K562 (cell line): ENCODE results near the gene PEDS1. TPM values are rescaled to one million over a fixed set of nuclear protein-coding genes. Genes with fewer than 3 reads are reported as not detected.
A peak's percentile ranks its signal among the peaks of the same experiment; 100 is the strongest.

ENCODE experiments used
- ATAC-seq: fragments of 200-7000 bp; cut with Tn5 transposase; 3 replicates; pipeline ENCODE4 v1.9.1; 2020; ENCODE audit warnings: moderate library complexity
- BruUV-seq: library from RNA; stranded (reverse); fragments of 400-500 nt; replicated peaks from 2 replicates; lab custom pipeline; 2021; lab: Mats Ljungman, UMichigan
- CTCF ChIA-PET: fragments of 300-600 bp; formaldehyde crosslinking; extraction: SDS; loops from one replicate; lab custom pipeline; 2021; ENCODE audit warnings: low intra/inter-chr PET ratio; lab: Yijun Ruan, JAX
- POLR2A ChIA-PET: fragments of 300-600, 350-650 bp; sonication (Branson Sonifier 250); formaldehyde crosslinking; extraction: SDS; loops from one replicate; lab custom pipeline; 2021; ENCODE audit warnings: antibody characterized with exemption, inconsistent platforms; lab: Yijun Ruan, JAX
- DNase-seq, 4 experiments: peaks; one replicate each; pipeline versions ENCODE4 v3.0.0 to v3.0.0-alpha.2; 2011 to 2018; ENCODE audit warnings: low spot score in 3 of 4, mixed read lengths in 3 of 4; ENCODE audit errors: extremely low read depth in 1 of 4
- FAIRE-seq: peaks from 2 replicates; lab custom pipeline; 2011; peaks lifted over from hg19 to GRCh38; lab: Jason Lieb, UNC
- H2AFZ ChIP-seq: 2 replicates; pipeline ENCODE4 v1.6.0; 2011; ENCODE audit warnings: low read depth, low read length, control low read depth, inconsistent platforms
- H3K27ac ChIP-seq: fragments of 200-600 bp; 3 replicates; pipeline ENCODE4 v1.8.0; 2011; ENCODE audit warnings: low read depth, mild to moderate bottlenecking, control low read depth, inconsistent platforms, low read length, moderate library complexity, mixed read lengths; ENCODE audit errors: extremely low read depth
- H3K27me3 ChIP-seq, 2 experiments: fragments of 300-600 bp in 1 of 2; 2 replicates in 1 of 2; 3 replicates in 1 of 2; pipeline versions ENCODE4 v1.6.0 to v1.8.0; 2011; ENCODE audit warnings: inconsistent platforms in 2 of 2, low read length in 2 of 2, mild to moderate bottlenecking in 1 of 2, mixed read lengths in 1 of 2, moderate library complexity in 1 of 2; ENCODE audit not compliant: control insufficient read depth in 2 of 2, insufficient read depth in 2 of 2
- H3K36me3 ChIP-seq: fragments of 300-600 bp; 3 replicates; pipeline ENCODE4 v1.8.0; 2011; ENCODE audit warnings: mild to moderate bottlenecking, low read length, inconsistent platforms; ENCODE audit not compliant: control insufficient read depth, insufficient read depth
- H3K4me1 ChIP-seq, 2 experiments: fragments of 200-600 bp in 1 of 2; replicated peaks in 1 of 2; 2 replicates in 1 of 2; 3 replicates in 1 of 2; pipeline versions ENCODE4 v1.5.1 to v1.8.0; 2011; ENCODE audit warnings: inconsistent platforms in 2 of 2, low read length in 2 of 2, mild to moderate bottlenecking in 1 of 2, mixed read lengths in 1 of 2, moderate library complexity in 1 of 2; ENCODE audit not compliant: control insufficient read depth in 2 of 2, insufficient read depth in 2 of 2
- H3K4me2 ChIP-seq: 2 replicates; pipeline ENCODE4 v1.6.1; 2011; ENCODE audit warnings: low read length, control low read depth, inconsistent platforms, mixed read lengths; ENCODE audit not compliant: insufficient read depth
- H3K4me3 ChIP-seq: fragments of 200-600 bp; sonication (generic), shearing (Covaris generic); 2 replicates; pipeline ENCODE4 v1.5.1; 2016; ENCODE audit warnings: control low read depth, inconsistent platforms
- H3K79me2 ChIP-seq: fragments of 200-600 bp; 3 replicates; pipeline ENCODE4 v1.8.0; 2011; ENCODE audit warnings: low read length, inconsistent platforms; ENCODE audit not compliant: control insufficient read depth, insufficient read depth
- H3K9ac ChIP-seq, 2 experiments: 2 replicates each; pipeline versions ENCODE4 v1.6.0 to v1.6.1; 2011; ENCODE audit warnings: low read depth in 2 of 2, low read length in 2 of 2, control low read depth in 1 of 2, inconsistent platforms in 1 of 2, mild to moderate bottlenecking in 1 of 2, mixed read lengths in 1 of 2; ENCODE audit not compliant: insufficient read depth in 1 of 2
- H3K9me1 ChIP-seq: one replicate; pipeline ENCODE4 v1.6.0; 2011; ENCODE audit warnings: inconsistent platforms, mild to moderate bottlenecking, low read length, moderate library complexity; ENCODE audit not compliant: control insufficient read depth, insufficient read depth
- H3K9me3 ChIP-seq: replicated peaks from 2 replicates; pipeline ENCODE4 v1.5.1; 2011; ENCODE audit warnings: low read depth, low read length, inconsistent platforms; ENCODE audit not compliant: control insufficient read depth, insufficient read depth
- H4K20me1 ChIP-seq: replicated peaks from 2 replicates; pipeline ENCODE4 v1.6.1; 2011; ENCODE audit warnings: low read length, inconsistent platforms, mixed read lengths; ENCODE audit not compliant: control insufficient read depth, insufficient read depth
- POLR2G ChIP-seq: fragments of 200-400 bp; formaldehyde crosslinking; IDR thresholded peaks from 2 replicates; pipeline ENCODE4 v1.6.1; 2017; ENCODE audit warnings: low read depth, mild to moderate bottlenecking, antibody characterized with exemption, low read length, moderate library complexity
- WGBS: fragments of 100-300 bp; shearing (Covaris generic); methylation state at CpG from one replicate; pipeline ENCODE4 v1.1.6; 2016; ENCODE audit warnings: low coverage, mixed read lengths; ENCODE audit not compliant: insufficient coverage; ENCODE audit errors: missing lambda C conversion rate; 5-methylcytosine and 5-hydroxymethylcytosine counted together
- in situ Hi-C: fragments of 300-500 bp; cut with MboI; formaldehyde crosslinking; loops from 4 replicates; pipeline ENCODE4 v1.15.0; 2018; ENCODE audit warnings: inconsistent platforms, mixed read lengths
- intact Hi-C: fragments of 100-400 bp; cut with micrococcal nuclease; formaldehyde crosslinking; loops from 2 replicates; pipeline ENCODE4 v1.14.2; 2022
- polyA plus RNA-seq, 8 experiments: library from polyadenylated mRNA; depleted of rRNA in 4 of 8; stranded (reverse) in 5 of 8; unstranded in 3 of 8; fragments of >200 nt; fragmentation: Nextera tagmentation in 2 of 8; fragmentation: Illumina TruSeq in 1 of 8; extraction: Ambion mirVana in 2 of 8; extraction: Trizol in 1 of 8; gene quantifications; 2 replicates each; pipeline versions ENCODE4 v1.2.1 to v1.2.3, GENCODE V29; 2011 to 2014; ENCODE audit warnings: inconsistent platforms in 1 of 8, missing spikeins in 1 of 8
- total RNA-seq, 7 experiments: library from RNA; depleted of rRNA in 6 of 7; stranded (reverse); fragments of >200 nt in 6 of 7; fragmentation: Illumina TruSeq in 2 of 7; extraction: Trizol in 2 of 7; gene quantifications; 2 replicates each; pipeline versions ENCODE4 v1.2.1 to v1.2.3, GENCODE V29; 2011 to 2021; ENCODE audit warnings: low replicate concordance in 1 of 7
- TF ChIP-seq, protein P1 (sequence below), 2 experiments: fragments of 450-650 bp; IDR thresholded peaks; 2 replicates each; pipeline ENCODE4 v1.6.1; 2016; ENCODE audit warnings: mild to moderate bottlenecking in 2 of 2, borderline replicate concordance in 1 of 2, low read depth in 1 of 2, moderate library complexity in 1 of 2

Gene PEDS1
- total and polyA plus RNA-seq, 9 of the 15 experiments (the other 6 are each of a cell fraction or from before 2014, with no cell fraction given) = 2.9 to 38.5 (median 24.2) TPM

DNA sequence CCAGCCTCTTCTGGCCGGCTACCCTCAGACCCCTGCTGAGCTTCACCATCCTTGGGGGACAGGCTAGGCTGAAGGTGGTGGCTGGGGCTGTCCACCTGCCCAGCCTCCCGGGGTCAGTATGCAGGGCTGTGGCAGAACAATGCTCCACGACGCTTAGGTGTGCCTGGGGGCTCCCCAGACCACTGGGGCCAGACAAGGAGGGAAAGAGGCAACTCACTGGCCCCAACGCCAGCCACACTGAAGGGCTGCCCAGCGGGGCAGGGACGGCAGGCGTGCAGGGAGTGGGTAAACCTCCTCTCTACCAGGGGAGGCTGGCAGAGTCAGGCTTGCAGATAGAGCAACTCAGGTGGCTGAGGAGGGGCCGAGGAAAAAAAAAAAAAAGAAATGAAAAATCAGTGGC is 29.0 kb downstream of the PEDS1 start:
- intact Hi-C loops (no loop called here), in situ Hi-C loops (no loop called here)
- no peaks in the 10 kb centered on the region for H3K27me3 ChIP-seq
- H2AFZ ChIP-seq = no peak overlapping the region
- H3K4me1 ChIP-seq = peaks cover 0 to 13% of the 10 kb centered on the region in 2 experiments; a peak in 3 of 5 replicates
- no peak overlapping the region for H3K4me3 ChIP-seq
- no peak for ATAC-seq
- WGBS = 98% methylated on average over 9 of the region's 9 CpGs
- H3K79me2 ChIP-seq = no peaks in the 10 kb centered on the region
- H3K9ac ChIP-seq = no peak overlapping the region
- TF ChIP-seq, protein P1, sequence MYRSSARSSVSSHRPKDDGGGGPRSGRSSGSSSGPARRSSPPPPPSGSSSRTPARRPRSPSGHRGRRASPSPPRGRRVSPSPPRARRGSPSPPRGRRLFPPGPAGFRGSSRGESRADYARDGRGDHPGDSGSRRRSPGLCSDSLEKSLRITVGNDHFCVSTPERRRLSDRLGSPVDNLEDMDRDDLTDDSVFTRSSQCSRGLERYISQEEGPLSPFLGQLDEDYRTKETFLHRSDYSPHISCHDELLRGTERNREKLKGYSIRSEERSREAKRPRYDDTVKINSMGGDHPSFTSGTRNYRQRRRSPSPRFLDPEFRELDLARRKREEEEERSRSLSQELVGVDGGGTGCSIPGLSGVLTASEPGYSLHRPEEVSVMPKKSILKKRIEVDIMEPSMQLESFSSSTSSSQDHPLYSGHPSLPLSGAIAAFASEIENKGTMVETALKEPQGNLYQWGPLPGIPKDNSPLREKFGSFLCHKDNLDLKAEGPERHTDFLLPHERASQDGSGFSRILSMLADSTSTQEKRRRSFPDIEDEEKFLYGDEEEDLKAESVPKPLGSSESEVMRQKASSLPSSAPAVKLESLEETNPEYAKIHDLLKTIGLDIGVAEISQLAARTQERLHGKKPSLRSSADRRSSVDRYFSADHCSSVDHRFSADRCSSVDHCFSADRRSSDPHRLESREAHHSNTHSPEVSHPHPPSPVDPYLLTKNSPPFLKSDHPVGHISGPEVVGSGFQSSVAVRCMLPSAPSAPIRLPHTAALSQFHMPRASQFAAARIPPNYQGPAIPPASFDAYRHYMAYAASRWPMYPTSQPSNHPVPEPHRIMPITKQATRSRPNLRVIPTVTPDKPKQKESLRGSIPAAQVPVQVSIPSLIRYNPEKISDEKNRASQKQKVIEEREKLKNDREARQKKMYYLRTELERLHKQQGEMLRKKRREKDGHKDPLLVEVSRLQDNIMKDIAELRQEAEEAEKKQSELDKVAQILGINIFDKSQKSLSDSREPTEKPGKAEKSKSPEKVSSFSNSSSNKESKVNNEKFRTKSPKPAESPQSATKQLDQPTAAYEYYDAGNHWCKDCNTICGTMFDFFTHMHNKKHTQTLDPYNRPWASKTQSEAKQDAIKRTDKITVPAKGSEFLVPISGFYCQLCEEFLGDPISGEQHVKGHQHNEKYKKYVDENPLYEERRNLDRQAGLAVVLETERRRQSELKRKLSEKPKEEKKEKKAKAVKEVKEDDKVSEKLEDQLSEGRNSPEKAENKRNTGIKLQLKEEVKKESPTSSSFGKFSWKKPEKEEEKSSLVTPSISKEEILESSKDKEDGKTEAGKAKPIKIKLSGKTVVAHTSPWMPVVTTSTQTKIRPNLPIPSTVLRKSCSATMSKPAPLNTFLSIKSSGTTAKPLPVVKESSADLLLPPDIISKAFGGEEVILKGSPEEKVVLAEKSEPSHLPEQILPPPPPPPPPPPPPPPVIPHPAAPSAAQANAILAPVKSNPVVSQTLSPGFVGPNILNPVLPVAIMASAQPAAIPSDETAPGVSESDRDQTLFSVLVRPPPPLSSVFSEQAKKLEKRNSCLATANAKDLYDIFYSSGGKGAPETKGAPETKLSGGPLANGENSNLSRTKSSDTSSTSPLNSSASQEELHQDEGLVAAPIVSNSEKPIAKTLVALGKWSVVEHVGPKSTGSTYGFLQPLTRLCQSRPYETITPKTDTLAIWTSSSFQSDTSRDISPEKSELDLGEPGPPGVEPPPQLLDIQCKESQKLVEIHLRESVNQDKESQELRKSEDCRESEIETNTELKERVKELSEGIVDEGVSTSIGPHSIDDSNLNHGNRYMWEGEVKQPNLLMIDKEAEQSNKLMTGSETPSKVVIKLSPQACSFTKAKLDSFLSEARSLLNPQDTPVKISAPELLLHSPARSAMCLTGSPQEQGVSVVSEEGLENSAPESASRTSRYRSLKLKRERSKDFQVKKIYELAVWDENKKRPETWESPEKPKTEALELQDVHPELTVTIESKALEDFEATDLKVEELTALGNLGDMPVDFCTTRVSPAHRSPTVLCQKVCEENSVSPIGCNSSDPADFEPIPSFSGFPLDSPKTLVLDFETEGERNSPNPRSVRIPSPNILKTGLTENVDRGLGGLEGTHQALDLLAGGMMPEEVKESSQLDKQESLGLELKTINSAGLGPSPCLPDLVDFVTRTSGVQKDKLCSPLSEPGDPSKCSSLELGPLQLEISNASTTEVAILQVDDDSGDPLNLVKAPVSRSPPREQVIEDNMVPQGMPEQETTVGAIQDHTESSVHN (IDR thresholded peaks at IDR 0.05; ENCODE audit: borderline replicate concordance in 1 of 2, low read depth in 1 of 2) = no peak
- peak; percentile 53 for TF ChIP-seq POLR2G
- TF ChIP-seq, all 486 proteins: peak for 1
- FAIRE-seq = no peak
- peaks cover 60% of the 10 kb centered on the region for H3K36me3 ChIP-seq
- no peak for DNase-seq
- no peaks in the 10 kb centered on the region for H4K20me1 ChIP-seq
- POLR2A ChIA-PET = no interaction called here
- BruUV-seq = no TSS peak
- H3K4me2 ChIP-seq = no peak overlapping the region
- H3K9me1 ChIP-seq = peaks cover 3% of the 10 kb centered on the region
- no peaks in the 10 kb centered on the region for H3K9me3 ChIP-seq
- H3K27ac ChIP-seq = no peak overlapping the region
- CTCF ChIA-PET = no interaction called here
